ENCODE results near the gene HECTD2.

GRCh38 chr10:91462423-91462822 lies 52.3 kb downstream of the HECTD2 start:
- TF ChIP-seq, protein P1, sequence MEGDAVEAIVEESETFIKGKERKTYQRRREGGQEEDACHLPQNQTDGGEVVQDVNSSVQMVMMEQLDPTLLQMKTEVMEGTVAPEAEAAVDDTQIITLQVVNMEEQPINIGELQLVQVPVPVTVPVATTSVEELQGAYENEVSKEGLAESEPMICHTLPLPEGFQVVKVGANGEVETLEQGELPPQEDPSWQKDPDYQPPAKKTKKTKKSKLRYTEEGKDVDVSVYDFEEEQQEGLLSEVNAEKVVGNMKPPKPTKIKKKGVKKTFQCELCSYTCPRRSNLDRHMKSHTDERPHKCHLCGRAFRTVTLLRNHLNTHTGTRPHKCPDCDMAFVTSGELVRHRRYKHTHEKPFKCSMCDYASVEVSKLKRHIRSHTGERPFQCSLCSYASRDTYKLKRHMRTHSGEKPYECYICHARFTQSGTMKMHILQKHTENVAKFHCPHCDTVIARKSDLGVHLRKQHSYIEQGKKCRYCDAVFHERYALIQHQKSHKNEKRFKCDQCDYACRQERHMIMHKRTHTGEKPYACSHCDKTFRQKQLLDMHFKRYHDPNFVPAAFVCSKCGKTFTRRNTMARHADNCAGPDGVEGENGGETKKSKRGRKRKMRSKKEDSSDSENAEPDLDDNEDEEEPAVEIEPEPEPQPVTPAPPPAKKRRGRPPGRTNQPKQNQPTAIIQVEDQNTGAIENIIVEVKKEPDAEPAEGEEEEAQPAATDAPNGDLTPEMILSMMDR (IDR thresholded peaks at IDR 0.05) = no peak
- no peak for TF ChIP-seq ZFX (IDR thresholded peaks at IDR 0.05; ENCODE audit: borderline replicate concordance)
